Measurements from ENCODE around the gene HAPLN2. TPM values are rescaled to one million over a fixed set of nuclear protein-coding genes. Genes with fewer than 3 reads are reported as not detected.

Gene HAPLN2
- total and polyA plus RNA-seq, 12 donors, result 0.24 to 6.3 (median 0.81) TPM; not detected in 1

DNA sequence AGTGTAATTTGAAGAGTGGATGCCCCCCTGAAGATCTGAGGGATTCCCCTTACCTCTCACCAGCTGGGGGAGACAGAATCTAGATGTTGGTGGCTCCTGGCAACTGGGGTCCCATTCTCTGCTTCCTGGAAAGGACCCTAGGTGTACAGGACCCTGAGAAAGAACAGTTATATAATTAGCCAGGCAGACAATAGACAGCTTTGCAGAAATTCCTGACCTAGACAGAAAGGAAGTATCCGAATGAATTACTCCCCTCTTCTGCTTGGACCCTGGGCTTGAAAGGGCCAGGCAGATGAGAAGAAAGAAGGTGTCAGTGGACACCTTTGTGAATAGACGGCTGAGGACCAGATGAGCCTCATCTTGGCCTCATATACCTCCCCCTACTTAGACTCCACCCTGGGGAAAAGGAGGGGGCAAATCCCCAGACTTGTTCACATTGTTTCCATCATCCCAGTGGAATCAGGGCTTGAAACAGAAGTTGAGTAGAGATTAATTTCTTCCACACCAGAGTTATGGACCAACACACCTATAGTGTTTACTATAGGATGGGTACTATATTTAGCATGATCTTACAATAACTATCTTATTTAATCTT, 45.1 kb upstream of the HAPLN2 start:
- no peak overlapping the region for H3K4me3 ChIP-seq
- H3K27ac ChIP-seq, result no peak overlapping the region
- 45 to 56% methylated on average over 2 of the region's 2 CpGs for WGBS, 2 donors
- H3K9me3 ChIP-seq, result no peaks in the 10 kb centered on the region
- peaks cover 0 to 18% (median 13%) of the 10 kb centered on the region in 9 donors for H3K4me1 ChIP-seq
- no peaks in the 10 kb centered on the region for H3K36me3 ChIP-seq
- no peak for TF ChIP-seq CTCF (IDR thresholded peaks at IDR 0.05)
- DNase-seq, result no peak
- intact Hi-C loops (cut with DNase I), result no loop called here
- ATAC-seq, result no peak
- H3K27me3 ChIP-seq, result peaks cover 0 to 4% (median 0%) of the 10 kb centered on the region in 7 donors

GRCh38 chr1:156577550-156577949, 41.7 kb upstream of the HAPLN2 start:
- H3K27ac ChIP-seq, result no peak overlapping the region
- intact Hi-C loops (cut with DNase I), result loop anchor here in 1 of 10 donors (5.0 kb wide), 1 partner anchor 35 kb away; no protein-coding TSS in a partner anchor
- H3K9me3 ChIP-seq, result no peaks in the 10 kb centered on the region
- no peak for ATAC-seq
- H3K4me3 ChIP-seq, result no peak overlapping the region
- WGBS, 2 donors, result 90 to 100% methylated on average over 3 of the region's 3 CpGs
- H3K27me3 ChIP-seq, result no peaks in the 10 kb centered on the region
- no peak for TF ChIP-seq CTCF (IDR thresholded peaks at IDR 0.05)
- DNase-seq, result no peak
- H3K36me3 ChIP-seq, result no peaks in the 10 kb centered on the region
- H3K4me1 ChIP-seq, result peaks cover 0 to 4% (median 2%) of the 10 kb centered on the region in 9 donors

- Histone ChIP-seq H3K27me3 (no peaks in the 10 kb centered on the region), H3K4me3 (no peak overlapping the region), H3K9me3 (no peaks in the 10 kb centered on the region), H3K36me3 (no peaks in the 10 kb centered on the region), H3K27ac (no peak overlapping the region), H3K4me1 (no peaks in the 10 kb centered on the region)
- 41 to 74% methylated on average over 3 to 7 of the region's 7 CpGs for WGBS, 2 donors
- intact Hi-C loops (cut with DNase I), result loop anchor here in 1 of 10 donors (5.0 kb wide), 1 partner anchor 34 kb away; no protein-coding TSS in a partner anchor
- DNase-seq (no peak), ATAC-seq (no peak)
- TF ChIP-seq CTCF (IDR thresholded peaks at IDR 0.05), result no peak
Observed at GRCh38 chr1:156578055-156578454, 41.2 kb upstream of the HAPLN2 start.

- no peak within 1 kb of the TSS for H3K4me3 ChIP-seq
- TF ChIP-seq CTCF (IDR thresholded peaks at IDR 0.05), result no peak
- no peak within 1 kb of the TSS for H3K27ac ChIP-seq
- H3K9me3 ChIP-seq, result no peaks in the 10 kb centered on the region
- H3K4me1 ChIP-seq, result peaks cover 0 to 7% (median 4%) of the 10 kb centered on the region in 9 donors
- DNase-seq (no peak), ATAC-seq (no peak)
- no peaks in the 10 kb centered on the region for H3K36me3 ChIP-seq
- intact Hi-C loops (cut with DNase I), result loop anchor here in 1 of 10 donors (5.0 kb wide), 1 partner anchor 33 kb away; no protein-coding TSS in a partner anchor
- no peaks in the 10 kb centered on the region for H3K27me3 ChIP-seq
- 77 to 78% methylated on average over 5 of the region's 5 CpGs for WGBS, 2 donors
Observed at GRCh38 chr1:156579472-156579871, 39.7 kb upstream of the HAPLN2 start, which contains the start of gene TTC24. TTC24 (plus strand) TSS chr1:156579723; CDS start chr1:156581365, 1,642 bp downstream.

Data from heart right ventricle (tissue), 16 donors.